ENCODE results near the gene DENND5B. TPM values are rescaled to one million over a fixed set of nuclear protein-coding genes. Genes with fewer than 3 reads are reported as not detected.
"Not testable (repeated sequence)": the region's sequence is repeated elsewhere in the genome, so short reads cannot be mapped to it uniquely, and the experiment has no call there.

Gene DENND5B
- polyA plus RNA-seq, 10 donors: 12.3 to 26.1 (median 16.9) TPM

DNA sequence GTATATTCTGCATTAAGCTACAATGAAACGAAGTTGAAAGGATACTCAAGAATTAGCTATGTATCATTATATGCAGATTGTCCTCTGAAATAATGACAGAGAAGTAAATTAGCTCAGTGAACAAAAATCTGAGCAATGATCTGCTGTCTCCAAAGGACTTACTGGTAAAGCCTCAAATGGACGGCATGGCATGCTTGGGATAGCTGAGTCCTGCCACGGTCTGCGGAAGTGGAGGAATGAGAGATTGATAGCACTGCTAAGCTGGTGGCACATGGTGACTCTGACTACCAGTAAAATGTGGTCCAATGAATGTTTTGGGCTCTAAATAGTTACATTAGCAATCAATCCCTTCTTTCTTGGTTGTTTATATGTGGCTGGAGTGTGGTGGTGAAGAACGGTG, 3.7 kb upstream of the DENND5B start:
- peak in 1 of 3 donors; percentile 56 for DNase-seq

- DNase-seq: no peak
Measured at GRCh38 chr12:31591380-31591901, 505 bp upstream of the DENND5B start.

DNA sequence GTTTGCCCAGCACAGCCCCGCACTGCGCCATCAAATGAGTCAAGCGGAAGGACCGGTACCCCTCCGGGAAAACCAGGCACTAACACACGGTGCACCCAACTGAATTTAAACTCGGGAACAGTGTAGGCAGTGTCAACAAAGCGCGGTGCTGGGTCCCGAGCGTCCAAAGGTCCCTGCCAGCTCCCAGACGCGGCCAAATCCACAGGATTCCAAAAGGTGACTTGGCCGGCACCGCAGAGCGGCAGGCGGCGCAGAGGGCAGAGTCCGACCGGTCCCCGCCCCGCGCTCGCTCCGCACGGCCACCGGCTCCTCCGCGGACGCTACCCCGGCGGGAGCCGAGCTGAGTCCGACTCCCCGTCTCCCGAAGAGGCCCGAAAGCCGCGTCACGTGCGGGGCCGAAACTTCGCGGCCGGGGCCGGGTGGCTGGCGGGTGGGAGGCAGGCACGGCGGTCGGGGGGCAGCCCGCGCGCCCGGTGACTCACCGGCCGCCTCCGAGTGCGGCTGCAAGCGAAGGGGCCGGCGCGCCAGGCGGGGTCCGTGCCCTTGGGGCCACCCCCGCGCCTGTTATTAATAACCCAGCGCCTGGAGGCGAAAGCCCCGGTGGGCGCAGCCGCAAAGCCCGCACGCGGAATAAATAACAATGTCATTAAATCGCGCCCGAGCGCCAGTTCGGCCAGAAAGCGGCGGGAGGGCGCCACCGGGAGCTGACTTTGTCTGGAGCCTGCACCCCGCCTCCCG, 863 bp downstream of the DENND5B start:
- DNase-seq: peak; percentile 52 to 90 (median 59)

DNA sequence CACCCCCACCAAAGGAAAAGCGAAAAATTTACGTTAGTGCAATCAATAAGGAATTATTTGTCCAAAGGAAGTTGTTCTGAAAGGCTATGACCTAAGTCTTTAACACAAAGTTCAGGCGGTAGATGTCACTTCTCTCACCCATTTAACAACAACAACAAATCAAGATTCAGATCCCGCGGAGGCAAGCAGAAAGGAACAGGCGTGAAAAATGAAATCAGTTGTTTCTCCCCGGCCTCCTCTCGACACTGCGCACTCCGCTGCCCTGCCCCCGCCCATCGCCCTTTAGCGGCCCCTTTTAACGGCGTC, 1.4 kb downstream of the DENND5B start:
- no peak for DNase-seq

DNA sequence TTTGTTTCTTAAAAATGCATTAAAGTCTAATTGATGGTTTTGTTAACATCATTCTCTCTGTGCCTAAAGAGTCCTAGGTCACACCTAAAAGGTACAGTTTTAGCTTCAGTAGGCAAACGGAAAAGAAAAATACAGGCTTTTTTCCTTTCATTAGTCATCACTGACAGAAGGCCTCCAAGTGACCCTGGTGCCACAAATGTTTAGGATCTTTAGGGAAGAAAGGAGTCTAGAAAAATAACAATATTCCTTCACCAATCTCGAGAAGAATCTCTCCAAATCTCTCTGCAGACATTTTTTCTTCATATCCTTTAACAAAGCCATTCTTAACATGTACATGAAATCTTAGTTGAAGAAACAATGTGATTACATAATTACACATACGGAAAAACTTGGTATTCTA, 2.0 kb downstream of the DENND5B start:
- DNase-seq: no peak

DNA sequence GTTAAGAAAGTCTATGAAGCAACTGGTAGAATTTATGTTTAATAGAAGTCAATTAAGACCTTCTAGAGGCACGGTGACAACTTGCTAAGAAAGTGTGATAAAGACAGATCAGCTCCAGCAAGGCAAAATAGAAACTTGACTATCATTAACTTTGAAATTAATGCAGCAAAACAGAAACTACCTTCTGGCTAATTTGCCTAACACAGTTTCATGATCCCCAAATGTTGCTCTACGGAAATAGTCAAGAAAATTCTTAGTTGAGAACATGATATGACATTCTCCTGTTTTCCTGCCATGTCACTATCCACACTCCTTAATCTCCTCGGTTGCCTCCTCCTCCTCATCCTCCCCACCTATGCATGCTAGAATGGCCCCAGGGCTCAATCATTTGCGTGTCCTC, 4.2 kb downstream of the DENND5B start:
- no peak for DNase-seq

GRCh38 chr12:31585895-31586294, 5.0 kb downstream of the DENND5B start:
- DNase-seq: no peak

- DNase-seq: peak in 1 of 3 donors; percentile 36
Measured at GRCh38 chr12:31585271-31585670, 5.7 kb downstream of the DENND5B start.

- no peak for DNase-seq
Measured at GRCh38 chr12:31584782-31585181, 6.2 kb downstream of the DENND5B start.

DNA sequence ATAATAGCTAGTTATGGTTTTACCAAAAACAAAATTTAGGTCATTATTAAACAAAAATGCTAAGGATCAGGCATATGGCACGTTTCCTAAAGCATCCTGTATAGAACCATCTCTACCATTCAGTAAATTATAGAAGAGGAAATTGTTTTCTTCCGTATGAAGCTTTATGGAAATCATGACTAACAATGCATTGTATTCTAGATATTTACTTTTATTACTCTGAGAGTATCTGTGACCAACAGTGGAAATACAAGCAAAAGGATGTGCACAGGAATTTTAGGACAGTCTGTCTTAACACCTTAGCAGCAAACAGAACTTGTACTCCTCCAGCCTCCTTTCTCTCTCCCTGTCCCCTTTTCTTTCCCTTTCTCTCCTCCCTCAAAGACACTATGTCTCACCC, 7.1 kb downstream of the DENND5B start:
- DNase-seq: no peak

DNA sequence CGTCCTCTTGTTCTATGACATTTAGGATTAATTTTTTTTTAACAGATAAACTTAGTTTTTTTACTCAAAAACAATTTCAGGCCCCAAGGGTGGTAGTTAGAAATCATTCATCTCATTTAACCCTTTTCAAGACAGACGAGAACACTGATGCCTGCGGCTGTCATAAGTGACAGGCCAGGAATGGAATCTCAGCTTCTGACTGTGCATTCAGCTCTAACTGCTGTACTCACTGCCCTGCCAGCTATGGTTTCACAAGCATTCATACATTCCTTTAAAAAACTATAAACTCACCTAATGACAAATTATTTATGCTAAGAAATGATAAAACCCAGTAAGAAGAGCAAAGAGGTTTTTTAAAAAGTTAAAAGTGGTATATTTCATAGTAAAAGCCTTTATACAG, 8.8 kb downstream of the DENND5B start:
- DNase-seq: no peak

- DNase-seq: peak; percentile 44 to 71 (median 64)
Measured at GRCh38 chr12:31578632-31579031, 12.3 kb downstream of the DENND5B start.

DNA sequence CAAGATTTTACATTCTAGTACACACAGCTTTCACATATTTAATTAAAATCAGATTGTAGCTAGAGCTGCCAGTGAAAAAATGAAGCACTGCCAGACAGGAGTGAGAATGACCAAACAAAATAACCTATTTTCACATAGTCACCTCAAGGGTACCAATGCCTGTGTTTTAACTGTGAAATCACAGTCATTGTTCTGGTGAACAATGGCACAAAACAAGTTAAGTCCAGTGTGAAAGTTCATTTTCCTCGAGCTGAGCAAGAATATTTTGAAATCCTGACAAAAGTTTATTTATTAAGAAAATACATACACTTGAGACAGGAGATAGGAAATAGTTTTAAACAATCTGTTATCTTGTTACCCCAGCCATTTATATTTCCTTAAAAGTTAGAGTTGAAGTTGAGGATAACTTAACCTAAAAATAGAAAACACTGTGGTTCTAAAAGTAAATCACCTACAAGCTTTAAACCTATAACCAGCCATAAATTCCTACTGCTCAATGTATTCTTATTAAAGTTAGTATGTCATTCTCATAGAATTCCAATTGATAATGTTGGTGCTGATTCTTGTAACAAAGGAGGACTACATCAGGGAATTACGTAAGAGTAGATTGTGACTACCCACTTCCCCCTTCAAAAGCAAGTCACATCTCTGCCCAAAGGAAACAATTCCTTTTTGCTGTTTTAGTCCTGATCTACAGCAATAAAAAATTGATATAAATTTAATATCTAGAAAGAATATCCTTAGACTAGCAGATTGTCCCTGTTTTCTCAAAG, 15.9 kb downstream of the DENND5B start:
- no peak for DNase-seq

- DNase-seq: not testable (repeated sequence)
Measured at GRCh38 chr12:31574367-31574766, 16.6 kb downstream of the DENND5B start.

- no peak for DNase-seq
Measured at GRCh38 chr12:31572900-31573600, 17.9 kb downstream of the DENND5B start.

- no peak for DNase-seq
Measured at GRCh38 chr12:31570880-31571279, 20.1 kb downstream of the DENND5B start.

GRCh38 chr12:31569517-31569916, 21.4 kb downstream of the DENND5B start:
- not testable (repeated sequence) for DNase-seq

- no peak for DNase-seq
Measured at GRCh38 chr12:31568498-31568897, 22.4 kb downstream of the DENND5B start.

- DNase-seq: no peak
Measured at GRCh38 chr12:31567029-31567428, 23.9 kb downstream of the DENND5B start.

DNA sequence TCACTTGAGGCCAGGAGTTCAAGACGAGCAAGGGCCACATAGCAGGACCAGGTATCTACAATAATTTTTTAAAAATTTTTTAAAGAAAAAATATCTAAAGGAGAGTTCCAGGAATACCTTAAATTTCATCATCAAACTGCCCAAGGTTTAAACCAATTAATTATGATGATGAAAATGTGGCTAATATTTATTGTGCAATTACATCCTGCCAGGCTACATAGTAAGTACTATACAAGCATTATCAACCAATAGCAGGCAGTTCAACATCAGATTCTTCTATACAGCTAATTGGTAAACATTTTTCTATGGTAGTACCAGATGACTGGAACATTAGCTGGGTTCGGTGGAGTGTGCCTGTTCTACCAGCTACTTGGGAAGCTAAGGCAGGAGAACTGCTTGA, 24.4 kb downstream of the DENND5B start:
- DNase-seq: no peak

DNA sequence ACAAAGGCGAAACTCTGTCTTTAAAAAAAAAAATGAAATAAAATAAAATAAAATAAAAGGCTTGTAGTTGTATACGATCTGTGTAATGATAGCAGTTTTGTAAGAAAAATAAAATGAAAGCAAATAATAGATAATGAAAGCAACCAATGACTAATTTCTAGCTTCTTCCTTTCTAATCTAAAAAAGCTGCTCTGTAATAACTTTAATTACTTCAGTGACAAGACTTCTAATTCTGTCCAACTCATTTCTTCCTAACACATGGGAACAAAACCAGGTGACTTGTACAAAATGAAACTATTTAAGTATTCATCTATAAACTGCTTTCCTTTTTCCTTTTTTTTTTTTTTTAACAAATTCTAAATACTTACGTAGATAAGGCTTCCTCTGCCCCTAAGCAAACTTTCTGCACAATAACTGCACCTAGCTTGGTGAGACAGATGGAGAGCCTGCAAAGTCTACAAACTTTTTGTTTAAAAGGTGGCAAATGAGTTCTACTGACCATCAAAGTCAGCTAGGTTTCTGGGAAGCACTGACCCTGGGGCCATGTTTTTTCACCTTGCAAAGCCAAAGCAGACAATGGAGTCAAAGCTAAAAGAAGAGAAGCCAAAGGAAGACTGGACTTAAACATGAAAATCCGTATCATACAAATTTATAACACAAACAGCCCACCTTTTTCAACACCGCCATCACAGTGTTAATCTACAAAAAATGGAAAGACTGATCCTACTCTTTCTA, 28.2 kb downstream of the DENND5B start:
- no peak for DNase-seq

DNA sequence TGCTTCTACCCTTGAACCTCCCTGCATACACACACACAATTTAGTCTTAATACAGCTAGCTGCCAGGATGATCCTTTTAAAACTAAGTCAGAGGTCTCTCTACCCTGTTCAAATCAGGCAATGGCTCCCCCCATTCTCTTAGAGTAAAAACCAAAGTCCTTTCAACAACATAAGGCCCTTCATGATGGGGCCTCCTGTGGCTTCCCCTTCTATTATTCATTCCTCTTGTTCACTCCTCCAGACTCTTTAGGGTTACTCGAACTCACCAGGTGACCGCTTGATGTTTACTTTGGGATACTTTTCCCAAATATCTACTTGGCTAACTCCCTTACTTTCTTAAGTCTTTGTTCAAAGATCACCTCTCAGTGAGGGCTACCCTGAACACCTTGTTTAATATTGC, 30.4 kb downstream of the DENND5B start:
- DNase-seq: no peak
